NCI-H774 (cell line): ENCODE measurements around the gene ARPP19.
"Not testable (repeated sequence)": the region's sequence is repeated elsewhere in the genome, so short reads cannot be mapped to it uniquely, and the experiment has no call there.

Experiments used
- DNase-seq: peaks from one replicate; lab custom pipeline; 2025; lab: John Stamatoyannopoulos, UW

Gene ARPP19

DNA sequence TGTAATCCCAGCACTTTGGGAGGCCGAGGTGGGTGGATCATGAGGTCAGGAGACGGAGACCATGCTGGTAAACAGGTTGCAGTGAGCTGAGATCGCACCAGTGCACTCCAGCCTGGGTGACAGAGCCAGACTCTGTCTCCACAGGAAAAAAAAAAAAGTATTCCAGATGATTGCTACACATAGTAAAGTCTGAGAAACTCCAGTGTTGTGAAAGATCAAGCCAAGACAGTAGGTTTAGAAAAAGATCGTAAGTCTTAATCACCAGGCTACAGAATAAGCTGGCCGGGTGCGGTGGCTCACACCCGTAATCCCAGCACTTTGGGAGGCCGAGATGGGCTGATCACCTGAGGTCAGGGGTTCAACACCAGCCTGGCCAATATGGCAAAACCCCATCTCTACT, 56.0 kb downstream of the ARPP19 start:
- DNase-seq = not testable (repeated sequence)

DNA sequence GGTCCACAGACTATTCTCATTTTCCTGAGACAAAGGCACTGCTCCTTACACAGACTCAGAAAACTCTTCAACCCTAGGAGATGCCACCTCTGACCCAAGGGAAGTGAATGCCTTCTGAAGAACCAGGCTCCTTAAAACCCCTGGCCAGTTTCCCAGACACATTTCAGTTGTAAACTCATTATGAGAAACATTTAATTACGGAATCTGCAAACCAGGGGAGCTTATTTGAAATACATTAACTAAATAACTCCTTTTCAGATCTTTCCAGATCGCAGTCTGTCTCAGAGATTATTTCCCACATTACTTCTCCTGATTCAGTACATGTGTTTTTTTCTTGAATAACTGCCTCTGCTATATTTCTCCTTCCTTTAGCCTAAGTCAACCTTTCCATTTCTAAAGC, 57.7 kb downstream of the ARPP19 start:
- DNase-seq = no peak

DNA sequence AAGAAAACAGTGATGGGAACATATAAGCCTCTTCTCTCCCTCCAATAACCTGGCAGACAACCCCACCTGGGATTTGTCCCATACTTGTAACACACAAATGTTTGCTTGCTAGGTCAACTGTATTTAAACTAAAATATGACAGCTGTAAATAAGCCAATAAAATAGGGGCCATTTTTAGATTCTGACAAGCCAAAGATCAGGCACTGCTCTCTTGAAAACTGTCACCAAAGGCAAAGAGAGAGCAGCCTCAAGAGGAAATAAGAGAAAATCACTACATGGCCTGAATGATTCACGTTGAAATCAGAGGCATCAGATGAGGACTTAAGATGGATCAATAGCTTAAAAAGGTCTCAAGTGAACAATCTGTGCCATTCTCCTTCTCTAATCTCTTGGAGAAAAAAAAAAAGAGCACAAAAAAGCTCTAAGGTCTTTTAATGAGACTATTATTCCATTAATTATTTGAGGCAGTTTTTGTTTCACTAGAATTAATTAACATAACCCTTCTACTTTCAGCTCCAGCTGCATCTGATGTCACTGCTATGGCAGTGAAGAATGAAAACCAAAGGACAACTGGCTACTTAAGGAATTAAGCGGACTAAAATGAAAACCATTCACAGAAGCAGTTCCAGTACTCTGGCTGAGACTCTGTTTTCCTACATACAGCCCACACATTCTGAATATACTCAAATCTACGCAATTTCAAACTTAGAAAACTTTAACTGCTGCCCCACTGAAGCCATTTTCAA, 59.2 kb downstream of the ARPP19 start:
- DNase-seq = no peak

DNA sequence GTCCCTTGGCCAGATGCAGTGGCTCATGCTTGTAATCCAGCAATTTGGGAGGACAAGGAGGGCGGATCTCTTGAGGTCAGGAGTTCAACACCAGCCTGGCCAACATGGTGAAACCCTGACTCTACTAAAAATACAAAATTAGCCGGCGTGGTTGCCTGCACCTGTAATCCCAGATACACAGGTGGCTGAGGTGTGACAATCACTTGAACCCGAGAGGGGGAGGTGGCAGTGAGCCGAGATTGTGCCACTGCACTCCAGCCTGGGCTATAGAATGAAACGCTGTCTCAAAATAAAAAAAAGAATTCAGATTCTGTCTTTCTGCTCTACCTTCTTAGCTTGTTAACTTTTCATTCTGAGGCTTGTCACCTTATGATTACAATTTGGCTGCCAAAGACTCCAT, 62.3 kb downstream of the ARPP19 start:
- no peak for DNase-seq

DNA sequence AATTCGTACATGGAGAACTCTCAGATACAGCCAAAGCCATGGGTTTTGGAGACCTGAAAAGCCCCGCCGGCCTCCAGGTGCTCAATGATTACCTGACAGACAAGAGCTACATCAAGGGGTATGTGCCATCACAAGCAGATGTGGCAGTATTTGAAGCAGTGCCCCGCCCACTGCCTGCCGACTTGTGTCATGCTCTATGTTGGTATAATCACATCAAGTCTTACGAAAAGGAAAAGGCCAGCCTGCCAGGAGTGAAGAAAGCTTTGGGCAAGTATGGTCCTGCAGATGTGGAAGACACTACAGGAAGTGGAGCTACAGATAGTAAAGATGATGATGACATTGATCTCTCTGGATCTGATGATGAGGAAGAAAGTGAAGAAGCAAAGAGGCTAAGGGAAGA, 63.7 kb downstream of the ARPP19 start:
- DNase-seq = no peak

DNA sequence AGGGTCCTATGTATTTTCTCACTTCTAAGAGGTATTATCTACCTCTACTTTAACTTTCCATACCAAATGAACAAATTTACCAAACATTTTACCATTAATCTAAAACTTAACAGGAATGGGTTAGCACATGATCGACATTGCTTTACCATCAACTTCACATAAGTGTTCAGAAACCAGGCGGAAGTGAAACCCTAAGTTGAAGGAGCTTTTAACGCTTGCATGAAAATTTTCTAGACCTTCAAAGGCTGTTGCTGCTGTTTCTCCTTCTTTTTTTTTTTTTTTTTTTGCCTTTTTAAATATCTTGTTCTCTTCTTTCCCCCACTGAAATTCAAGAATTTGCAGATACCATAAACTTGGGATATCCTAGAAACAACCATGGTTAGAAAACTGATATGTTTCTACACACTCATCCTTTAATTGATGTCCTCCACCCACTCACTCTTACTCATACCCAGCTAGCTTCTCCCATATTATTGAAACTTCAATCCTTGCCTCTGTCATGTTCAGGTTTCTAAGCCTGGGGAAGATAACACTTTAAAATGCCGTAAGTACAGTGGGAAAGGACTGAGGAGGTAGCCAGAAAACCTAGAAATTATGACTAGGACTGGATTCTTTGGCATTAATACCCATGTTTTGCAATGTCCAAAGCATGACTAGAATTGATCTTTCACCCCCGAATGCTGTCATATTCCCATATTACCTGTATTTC, 64.9 kb downstream of the ARPP19 start:
- no peak for DNase-seq

DNA sequence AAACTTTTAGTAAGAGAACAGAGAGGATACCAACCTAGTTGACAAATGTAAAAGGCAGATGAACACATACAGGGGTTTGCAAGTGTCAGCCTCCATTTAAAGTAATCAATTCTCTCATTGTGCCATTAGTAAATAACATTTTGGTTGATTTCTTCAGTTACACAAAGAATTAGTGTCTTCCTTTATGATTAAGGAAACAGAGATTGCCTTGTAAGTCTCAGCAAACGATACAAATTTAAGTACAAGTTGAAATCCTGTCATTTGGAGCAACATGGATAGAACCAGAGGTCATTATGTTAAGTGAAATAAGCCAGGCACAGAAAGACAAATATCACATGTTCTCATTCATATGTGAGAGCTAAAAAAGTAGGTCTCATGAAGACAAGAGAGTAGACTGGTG, 66.2 kb downstream of the ARPP19 start:
- no peak for DNase-seq

DNA sequence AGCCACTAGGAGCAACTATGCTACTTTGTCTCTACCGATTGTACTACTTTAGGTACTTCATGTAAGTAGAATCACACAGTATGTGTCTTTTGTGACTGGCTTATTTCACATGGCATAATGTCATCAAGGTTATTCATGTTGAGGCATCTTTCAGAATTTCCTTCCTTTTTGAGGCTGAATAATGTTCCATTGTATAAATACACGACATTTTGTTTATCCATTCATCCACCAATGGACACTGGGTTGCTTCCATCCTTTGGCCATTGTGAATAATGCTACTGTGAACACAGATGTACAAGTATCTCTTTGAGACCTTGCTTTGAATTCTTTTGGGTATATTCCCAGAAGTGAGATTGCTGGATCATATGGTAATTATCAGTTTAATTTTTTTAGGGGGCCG, 69.3 kb downstream of the ARPP19 start:
- no peak for DNase-seq

DNA sequence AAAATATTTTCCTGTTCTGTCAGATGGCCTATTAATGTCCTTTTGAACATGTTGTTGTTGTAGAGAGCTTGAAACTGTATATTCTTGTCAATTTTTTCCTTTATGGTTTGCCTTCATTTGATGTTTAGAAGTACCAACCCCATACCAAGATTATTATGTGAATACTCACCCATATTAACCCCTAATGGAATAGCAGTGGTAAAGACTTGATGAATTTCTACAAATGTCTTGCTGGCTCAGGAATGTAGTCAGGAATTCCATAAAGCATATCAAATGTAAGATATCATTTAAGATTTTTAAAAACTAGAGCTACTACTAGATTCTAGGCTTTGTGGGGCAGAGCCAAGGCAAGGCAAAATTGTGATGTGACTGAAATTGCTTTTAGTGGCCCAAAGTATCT, 70.1 kb downstream of the ARPP19 start:
- no peak for DNase-seq
